IPS-18c (cell line): ENCODE measurements around the gene ATP6V1G3.

Experiments
- H3K4me3 ChIP-seq: 2 replicates; pipeline ENCODE4 v1.7.0; 2013; ENCODE audit warnings: low read depth, mild to moderate bottlenecking, low read length, moderate library complexity; ENCODE audit not compliant: insufficient read depth
- H3K9me3 ChIP-seq: one replicate; pipeline ENCODE4 v1.6.1; 2013; ENCODE audit warnings: mild to moderate bottlenecking, low read length, moderate library complexity; ENCODE audit not compliant: control insufficient read depth, insufficient read depth

The ATP6V1G3 gene

GRCh38 chr1:198519639-198520501, 20.6 kb downstream of the ATP6V1G3 start:
- Histone ChIP-seq H3K4me3 (no peak overlapping the region), H3K9me3 (no peaks in the 10 kb centered on the region)

DNA sequence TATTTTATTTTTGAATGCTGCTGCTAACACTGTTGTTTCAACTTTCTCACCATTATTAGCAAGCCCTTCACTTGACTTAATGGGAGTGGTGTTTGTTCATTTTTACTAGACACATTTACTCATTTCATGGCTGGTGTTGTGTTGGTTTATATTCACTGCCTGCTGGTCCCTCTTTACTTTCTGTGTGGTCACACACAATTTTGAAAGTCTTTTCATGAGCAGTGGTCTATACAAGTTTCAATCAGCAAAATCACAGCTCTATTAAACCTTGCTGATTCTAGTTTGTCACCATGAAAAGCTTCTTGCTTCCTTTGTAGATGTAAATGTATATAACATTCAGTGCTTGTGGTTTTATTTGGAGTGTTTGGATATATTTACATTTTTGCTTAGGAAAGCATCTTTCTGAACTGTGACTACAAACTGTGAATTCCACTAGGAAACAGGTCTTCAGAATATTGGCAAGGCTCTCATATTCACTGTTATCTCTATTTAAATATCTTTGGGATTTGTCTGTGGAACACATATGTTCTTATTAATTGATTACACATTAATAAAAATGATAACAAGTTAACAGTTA, 22.8 kb downstream of the ATP6V1G3 start:
- H3K4me3 ChIP-seq: no peak overlapping the region
- H3K9me3 ChIP-seq: no peaks in the 10 kb centered on the region

- Histone ChIP-seq H3K4me3 (no peak overlapping the region), H3K9me3 (no peaks in the 10 kb centered on the region)
Observed at GRCh38 chr1:198500096-198500495, 40.4 kb downstream of the ATP6V1G3 start.

DNA sequence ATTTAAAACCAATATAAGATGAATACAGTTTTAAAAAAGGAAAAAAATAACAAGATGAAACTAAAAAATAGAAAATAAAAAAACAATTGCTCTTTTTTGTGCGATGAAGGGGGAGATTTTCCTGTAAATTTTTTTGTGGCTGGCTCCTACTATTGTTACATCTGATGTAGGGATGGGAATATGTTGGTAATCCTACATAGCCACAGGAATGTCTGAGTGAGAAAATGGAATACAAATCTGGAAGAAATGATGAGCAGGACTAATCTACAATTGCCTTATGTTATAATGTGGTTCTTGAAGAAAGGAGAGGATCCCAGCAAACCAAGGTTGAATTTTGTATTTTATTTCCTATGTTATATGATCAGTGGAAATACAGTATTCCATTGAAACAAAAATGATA, 40.9 kb downstream of the ATP6V1G3 start:
- H3K9me3 ChIP-seq: no peaks in the 10 kb centered on the region
- no peak overlapping the region for H3K4me3 ChIP-seq

DNA sequence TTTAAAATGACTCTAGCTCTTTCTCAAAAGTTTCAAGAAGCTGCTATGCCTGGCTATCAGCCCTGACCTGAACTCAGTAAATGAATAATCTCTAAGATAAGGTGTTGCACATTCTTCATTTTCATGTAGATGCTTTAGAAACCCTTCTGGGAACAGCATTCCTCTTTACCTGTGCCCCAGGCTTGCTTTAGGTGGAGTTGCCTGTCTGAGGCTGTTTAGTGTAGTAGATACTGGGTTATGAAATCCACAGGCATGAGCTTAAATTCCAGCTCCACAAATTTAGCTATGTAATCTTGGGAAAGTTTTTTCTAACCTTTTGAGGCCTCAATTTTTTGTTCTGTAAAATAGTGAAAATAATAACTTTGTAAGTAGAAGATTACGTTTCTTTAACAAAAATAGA, 41.6 kb downstream of the ATP6V1G3 start:
- Histone ChIP-seq H3K9me3 (no peaks in the 10 kb centered on the region), H3K4me3 (no peak overlapping the region)

GRCh38 chr1:198498103-198498385, 42.4 kb downstream of the ATP6V1G3 start:
- Histone ChIP-seq H3K9me3 (no peaks in the 10 kb centered on the region), H3K4me3 (no peak overlapping the region)

GRCh38 chr1:198497326-198498102, 43.0 kb downstream of the ATP6V1G3 start:
- Histone ChIP-seq H3K4me3 (no peak overlapping the region), H3K9me3 (no peaks in the 10 kb centered on the region)

- Histone ChIP-seq H3K4me3 (no peak overlapping the region), H3K9me3 (no peaks in the 10 kb centered on the region)
Observed at GRCh38 chr1:198496216-198497143, 44.0 kb downstream of the ATP6V1G3 start.

DNA sequence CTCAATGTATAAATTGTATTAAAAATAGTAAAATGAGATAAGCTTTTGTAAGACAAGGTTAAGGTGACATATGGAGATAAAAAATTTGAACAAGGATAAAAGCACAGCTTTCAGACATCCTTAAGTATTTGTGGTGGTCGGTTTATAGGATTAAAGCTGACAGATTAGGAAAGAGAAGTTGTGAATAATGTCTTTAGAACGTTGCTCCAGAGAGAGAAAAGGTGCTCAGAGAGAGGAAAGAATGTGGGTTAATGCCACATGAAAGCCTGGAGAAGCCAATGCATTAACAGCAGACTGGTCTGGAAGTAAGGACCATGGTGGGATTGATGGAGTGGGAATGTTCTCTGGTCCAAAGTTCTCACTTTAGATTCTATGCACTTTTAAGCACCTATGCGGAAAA, 44.8 kb downstream of the ATP6V1G3 start:
- no peaks in the 10 kb centered on the region for H3K9me3 ChIP-seq
- H3K4me3 ChIP-seq: no peak overlapping the region

DNA sequence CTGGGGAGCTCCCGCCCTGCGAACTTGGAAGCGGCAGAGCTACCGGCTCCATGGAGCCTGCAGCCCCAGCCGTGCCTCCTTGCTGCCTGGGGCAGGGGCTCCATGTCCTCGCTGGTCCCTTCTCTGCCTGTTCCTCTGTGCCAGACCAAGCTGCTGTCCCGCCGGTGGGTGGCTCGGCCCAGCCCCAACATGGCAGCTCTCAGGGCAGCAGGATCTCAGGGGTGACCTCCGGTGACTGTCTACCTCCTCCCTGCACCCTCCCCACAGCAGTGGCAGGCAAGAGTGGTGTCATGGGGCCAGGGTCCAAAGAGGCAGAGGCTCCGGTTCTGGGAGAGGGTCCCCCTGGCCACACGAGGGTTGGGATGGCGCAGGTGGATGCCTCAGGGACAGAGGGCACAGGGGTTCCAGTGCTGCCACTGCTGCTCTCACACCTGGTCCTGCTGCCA, 45.8 kb downstream of the ATP6V1G3 start:
- Histone ChIP-seq H3K4me3 (no peak overlapping the region), H3K9me3 (no peaks in the 10 kb centered on the region)

GRCh38 chr1:198494139-198494538, 46.3 kb downstream of the ATP6V1G3 start:
- Histone ChIP-seq H3K4me3 (no peak overlapping the region), H3K9me3 (no peaks in the 10 kb centered on the region)

- Histone ChIP-seq H3K9me3 (no peaks in the 10 kb centered on the region), H3K4me3 (no peak overlapping the region)
Observed at GRCh38 chr1:198493329-198493728, 47.2 kb downstream of the ATP6V1G3 start.

- H3K9me3 ChIP-seq: no peaks in the 10 kb centered on the region
- no peak overlapping the region for H3K4me3 ChIP-seq
Observed at GRCh38 chr1:198492872-198493271, 47.6 kb downstream of the ATP6V1G3 start.

DNA sequence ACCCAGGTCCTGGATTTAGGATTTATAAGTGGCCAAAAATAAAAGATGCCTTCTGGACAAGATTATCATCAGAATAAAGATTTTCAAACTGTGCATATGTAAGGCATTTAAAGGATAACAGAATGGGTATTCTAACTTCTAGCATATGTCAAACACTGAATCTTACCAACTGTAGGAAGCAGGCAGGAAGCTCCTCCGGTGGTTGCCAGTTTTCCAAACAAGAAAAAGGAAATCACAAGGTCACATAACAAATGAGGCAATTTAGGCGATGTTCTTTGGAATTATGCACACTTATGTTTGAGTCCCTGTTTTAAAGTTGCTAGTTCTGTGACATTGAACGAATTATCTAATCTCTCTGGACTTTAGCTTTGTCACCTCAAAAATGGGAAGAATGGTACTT, 48.9 kb downstream of the ATP6V1G3 start:
- H3K9me3 ChIP-seq: no peaks in the 10 kb centered on the region
- H3K4me3 ChIP-seq: no peak overlapping the region

DNA sequence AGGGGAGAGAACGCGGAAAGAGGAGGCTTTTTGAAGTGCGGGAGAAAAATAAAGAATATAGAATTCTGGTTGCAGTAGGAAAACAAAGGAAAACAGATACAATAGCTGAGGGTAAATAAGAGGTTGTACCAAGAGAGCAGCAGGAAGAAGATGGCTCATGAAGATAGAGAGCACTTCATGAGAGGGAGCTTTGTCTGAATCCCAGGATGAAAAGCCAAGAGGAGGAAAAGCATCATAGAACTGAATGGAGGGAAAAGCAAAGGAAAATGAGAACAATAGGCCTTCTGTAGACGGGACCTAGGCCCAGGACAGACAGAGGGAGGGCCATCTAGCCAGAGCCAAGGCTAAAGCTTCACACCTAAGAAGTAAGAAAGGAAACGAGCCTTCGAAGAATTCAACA, 49.5 kb downstream of the ATP6V1G3 start:
- Histone ChIP-seq H3K9me3 (no peaks in the 10 kb centered on the region), H3K4me3 (no peak overlapping the region)

DNA sequence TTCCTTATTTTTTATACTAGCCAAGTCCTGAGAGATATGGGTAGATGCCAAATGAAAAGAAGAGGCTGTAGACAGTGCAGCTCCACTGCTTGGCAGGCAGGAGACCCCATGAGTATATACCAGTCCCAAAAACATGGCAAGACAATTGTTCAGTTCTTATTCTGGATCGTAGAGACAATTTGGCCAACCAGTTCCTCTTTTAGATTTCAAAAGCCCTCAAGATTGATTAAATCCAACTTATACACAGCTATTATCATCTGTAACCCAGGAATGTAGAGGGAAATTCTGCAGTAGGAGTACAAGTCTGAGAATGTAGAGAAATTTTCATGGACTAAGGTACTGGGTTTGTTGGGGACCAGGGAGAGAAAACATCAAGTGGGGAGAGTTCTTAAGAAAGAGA, 50.3 kb downstream of the ATP6V1G3 start:
- no peak overlapping the region for H3K4me3 ChIP-seq
- H3K9me3 ChIP-seq: no peaks in the 10 kb centered on the region

DNA sequence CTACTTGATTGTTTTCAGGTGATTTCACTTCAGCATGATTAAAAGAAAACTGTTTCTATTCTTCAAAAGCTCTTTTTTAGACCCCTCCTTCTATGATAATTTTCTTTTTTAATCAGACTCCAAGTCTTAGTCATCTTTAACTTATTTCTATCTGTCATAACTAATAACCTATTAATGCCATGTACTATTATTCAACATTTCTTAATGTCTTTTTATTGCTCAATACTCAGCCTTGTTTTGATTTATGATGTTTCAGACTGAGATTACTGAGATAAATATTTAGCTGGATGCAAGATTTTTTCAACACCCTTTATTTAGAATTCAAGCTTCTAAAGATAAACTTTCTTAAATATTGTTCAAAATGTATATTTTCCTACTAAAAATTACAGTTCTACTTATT, 53.6 kb downstream of the ATP6V1G3 start:
- H3K9me3 ChIP-seq: no peaks in the 10 kb centered on the region
- H3K4me3 ChIP-seq: no peak overlapping the region
